Liver (tissue), 9 donors: ENCODE results near the gene NIP7. TPM values are rescaled to one million over a fixed set of nuclear protein-coding genes. Genes with fewer than 3 reads are reported as not detected.

Experiments used
- DNase-seq: peaks from one replicate; pipeline ENCODE4 v3.0.0-alpha.2; 2017; ENCODE audit warnings: low spot score
- H3K27ac ChIP-seq, 2 donors: one replicate each; pipeline ENCODE4 v1.7.0; 2013; ENCODE audit warnings: inconsistent platforms in 2 of 2, low read length in 2 of 2, control low read depth in 1 of 2, low read depth in 1 of 2, mild to moderate bottlenecking in 1 of 2
- H3K27me3 ChIP-seq, 4 donors: one replicate each; pipeline versions ENCODE4 v1.6.1 to v1.7.0; 2013; ENCODE audit warnings: low read length in 3 of 4, inconsistent platforms in 1 of 4, mild to moderate bottlenecking in 1 of 4, moderate library complexity in 1 of 4; ENCODE audit not compliant: control insufficient read depth in 4 of 4, insufficient read depth in 4 of 4
- H3K36me3 ChIP-seq, 4 donors: one replicate each; pipeline versions ENCODE4 v1.6.1 to v1.7.0; 2013; ENCODE audit warnings: low read length in 3 of 4, mild to moderate bottlenecking in 3 of 4, low read depth in 1 of 4, moderate library complexity in 1 of 4; ENCODE audit not compliant: control insufficient read depth in 4 of 4, insufficient read depth in 3 of 4
- H3K4me1 ChIP-seq, 4 donors: one replicate each; pipeline versions ENCODE4 v1.6.1 to v1.7.0; 2013; ENCODE audit warnings: low read length in 3 of 4, mild to moderate bottlenecking in 3 of 4, moderate library complexity in 1 of 4; ENCODE audit not compliant: control insufficient read depth in 4 of 4, insufficient read depth in 4 of 4
- H3K4me3 ChIP-seq, 3 donors: one replicate each; pipeline versions ENCODE4 v1.6.1 to v1.7.0; 2013; ENCODE audit warnings: low read length in 3 of 3, control low read depth in 1 of 3, low read depth in 1 of 3, mild to moderate bottlenecking in 1 of 3
- H3K9ac ChIP-seq, 2 donors: one replicate each; pipeline ENCODE4 v1.7.0; 2013; ENCODE audit warnings: low read length in 2 of 2, mild to moderate bottlenecking in 2 of 2, moderate library complexity in 2 of 2, control low read depth in 1 of 2, low read depth in 1 of 2
- H3K9me3 ChIP-seq, 4 donors: one replicate each; pipeline versions ENCODE4 v1.6.1 to v1.7.0; 2013; ENCODE audit warnings: low read length in 3 of 4; ENCODE audit not compliant: control insufficient read depth in 4 of 4
- CTCF ChIP-seq: fragments of 150-350 bp; IDR thresholded peaks from 2 replicates; pipeline ENCODE4 v1.5.1; 2017; ENCODE audit warnings: improper control_type of control experiment, low read depth, low read length; ENCODE audit not compliant: missing input control
- EGR1 ChIP-seq, 2 donors: IDR thresholded peaks; 2 replicates each; pipeline ENCODE4 v1.6.1; 2016 to 2018; ENCODE audit warnings: antibody characterized with exemption in 2 of 2, low read depth in 2 of 2
- FOXA1 ChIP-seq: IDR thresholded peaks from 2 replicates; pipeline ENCODE4 v1.6.1; 2016; ENCODE audit warnings: antibody characterized with exemption
- FOXA2 ChIP-seq: IDR thresholded peaks from 2 replicates; pipeline ENCODE4 v1.6.1; 2016; ENCODE audit warnings: antibody characterized with exemption
- GABPA ChIP-seq, 2 donors: IDR thresholded peaks in 1 of 2; conservative IDR thresholded peaks in 1 of 2; 2 replicates each; pipeline ENCODE4 v1.6.1; 2016; ENCODE audit warnings: antibody characterized with exemption in 2 of 2, mild to moderate bottlenecking in 1 of 2, moderate library complexity in 1 of 2
- HNF4A ChIP-seq, 2 donors: conservative IDR thresholded peaks; 2 replicates each; pipeline ENCODE4 v1.6.1; 2016; ENCODE audit warnings: antibody characterized with exemption in 2 of 2, mild to moderate bottlenecking in 2 of 2
- HNF4G ChIP-seq: IDR thresholded peaks from 2 replicates; pipeline ENCODE4 v1.6.1; 2016; ENCODE audit warnings: antibody characterized with exemption
- JUND ChIP-seq, 2 donors: IDR thresholded peaks; 2 replicates each; pipeline ENCODE4 v1.6.1; 2016; ENCODE audit warnings: antibody characterized with exemption in 2 of 2
- MAX ChIP-seq: IDR thresholded peaks from 2 replicates; pipeline ENCODE4 v1.6.1; 2016; ENCODE audit warnings: antibody characterized with exemption
- NR2F2 ChIP-seq: IDR thresholded peaks from 2 replicates; pipeline ENCODE4 v1.6.1; 2016; ENCODE audit warnings: antibody characterized with exemption
- RAD21 ChIP-seq, 2 donors: IDR thresholded peaks; 2 replicates each; pipeline ENCODE4 v1.6.1; 2016; ENCODE audit warnings: antibody characterized with exemption in 2 of 2, mild to moderate bottlenecking in 2 of 2
- REST ChIP-seq: IDR thresholded peaks from 2 replicates; pipeline ENCODE4 v1.6.1; 2016; ENCODE audit warnings: antibody characterized with exemption, mild to moderate bottlenecking
- RXRA ChIP-seq, 2 donors: IDR thresholded peaks; 2 replicates each; pipeline ENCODE4 v1.6.1; 2017 to 2018; ENCODE audit warnings: antibody characterized with exemption in 2 of 2, mild to moderate bottlenecking in 1 of 2
- SP1 ChIP-seq: IDR thresholded peaks from 2 replicates; pipeline ENCODE4 v1.6.1; 2018; ENCODE audit warnings: antibody characterized with exemption, mild to moderate bottlenecking
- YY1 ChIP-seq: IDR thresholded peaks from 2 replicates; pipeline ENCODE4 v1.6.1; 2016; ENCODE audit warnings: antibody characterized with exemption, mild to moderate bottlenecking
- ZBTB33 ChIP-seq: IDR thresholded peaks from 2 replicates; pipeline ENCODE4 v1.6.1; 2016; ENCODE audit warnings: antibody characterized with exemption
- WGBS: extraction: QIAGEN DNeasy Blood & Tissue Kit; methylation state at CpG from one replicate; pipeline ENCODE4 v1.1.7; 2013; 5-methylcytosine and 5-hydroxymethylcytosine counted together
- polyA plus RNA-seq, 2 donors: library from polyadenylated mRNA; stranded (reverse) in 1 of 2; unstranded in 1 of 2; fragments of 200-250 nt in 1 of 2; fragments of >200 nt in 1 of 2; fragmentation: Nextera tagmentation in 1 of 2; extraction: Ambion mirVana in 1 of 2; gene quantifications; one replicate each; pipeline versions ENCODE4 v1.2.1 to v1.2.3, GENCODE V29; 2013 to 2015
- total RNA-seq, 2 donors: library from RNA; depleted of rRNA; stranded (reverse); fragments of >200 nt; gene quantifications; one replicate each; pipeline ENCODE4 v1.2.3, GENCODE V29; 2014
- donor health status: healthy.
- donor health status: healthy.
- donor health status: healthy.
- donor health status: healthy.
- donor health status: healthy.

NIP7 gene
- total and polyA plus RNA-seq, 4 donors: 7.4 to 14.0 (median 11.1) TPM

GRCh38 chr16:69322343-69322742, 17.2 kb upstream of the NIP7 start:
- TF ChIP-seq GABPA (IDR thresholded peaks at IDR 0.05 in 1 of 2, conservative IDR thresholded peaks at IDR 0.05 in 1 of 2) (no peak), RAD21 (IDR thresholded peaks at IDR 0.05) (no peak), HNF4G (no peak), FOXA1 (no peak), MAX (no peak), SP1 (no peak), HNF4A (conservative IDR thresholded peaks at IDR 0.05) (no peak), REST (no peak), CTCF (no peak), EGR1 (IDR thresholded peaks at IDR 0.05; ENCODE audit: low read depth in 2 of 2) (no peak), RXRA (IDR thresholded peaks at IDR 0.05) (no peak), NR2F2 (no peak), ZBTB33 (no peak), JUND (IDR thresholded peaks at IDR 0.05) (no peak)
- WGBS: 95% methylated on average over 7 of the region's 7 CpGs
- Histone ChIP-seq H3K4me3 (no peak overlapping the region), H3K27ac (no peak overlapping the region), H3K27me3 (no peaks in the 10 kb centered on the region), H3K9ac (no peak overlapping the region), H3K36me3 (peaks cover 25 to 58% (median 36%) of the 10 kb centered on the region in 4 donors), H3K4me1 (peaks cover 11 to 64% (median 50%) of the 10 kb centered on the region in 4 donors), H3K9me3 (no peaks in the 10 kb centered on the region)
- DNase-seq: no peak

- WGBS: 59% methylated on average over 14 of the region's 14 CpGs
- Histone ChIP-seq H3K27me3 (no peaks in the 10 kb centered on the region), H3K27ac (peak overlapping the region in 1 of 2 donors; percentile 87), H3K9me3 (no peaks in the 10 kb centered on the region), H3K36me3 (peaks cover 24 to 56% (median 36%) of the 10 kb centered on the region in 4 donors), H3K4me1 (peaks cover 15 to 65% (median 51%) of the 10 kb centered on the region in 4 donors), H3K4me3 (no peak overlapping the region), H3K9ac (no peak overlapping the region)
- no peak for TF ChIP-seq RAD21 (IDR thresholded peaks at IDR 0.05)
- TF ChIP-seq YY1: no peak
- TF ChIP-seq ZBTB33: no peak
- no peak for TF ChIP-seq FOXA2
- TF ChIP-seq FOXA1: no peak
- TF ChIP-seq RXRA (IDR thresholded peaks at IDR 0.05): no peak
- TF ChIP-seq NR2F2: no peak
- DNase-seq: no peak
These were observed 16.2 kb upstream of the NIP7 start for GRCh38 chr16:69323415-69323814.
